Measurements from ENCODE around the gene SDS. TPM values are rescaled to one million over a fixed set of nuclear protein-coding genes. Genes with fewer than 3 reads are reported as not detected.

The SDS gene
- total RNA-seq, 1 experiment from 2014 or later = not detected

DNA sequence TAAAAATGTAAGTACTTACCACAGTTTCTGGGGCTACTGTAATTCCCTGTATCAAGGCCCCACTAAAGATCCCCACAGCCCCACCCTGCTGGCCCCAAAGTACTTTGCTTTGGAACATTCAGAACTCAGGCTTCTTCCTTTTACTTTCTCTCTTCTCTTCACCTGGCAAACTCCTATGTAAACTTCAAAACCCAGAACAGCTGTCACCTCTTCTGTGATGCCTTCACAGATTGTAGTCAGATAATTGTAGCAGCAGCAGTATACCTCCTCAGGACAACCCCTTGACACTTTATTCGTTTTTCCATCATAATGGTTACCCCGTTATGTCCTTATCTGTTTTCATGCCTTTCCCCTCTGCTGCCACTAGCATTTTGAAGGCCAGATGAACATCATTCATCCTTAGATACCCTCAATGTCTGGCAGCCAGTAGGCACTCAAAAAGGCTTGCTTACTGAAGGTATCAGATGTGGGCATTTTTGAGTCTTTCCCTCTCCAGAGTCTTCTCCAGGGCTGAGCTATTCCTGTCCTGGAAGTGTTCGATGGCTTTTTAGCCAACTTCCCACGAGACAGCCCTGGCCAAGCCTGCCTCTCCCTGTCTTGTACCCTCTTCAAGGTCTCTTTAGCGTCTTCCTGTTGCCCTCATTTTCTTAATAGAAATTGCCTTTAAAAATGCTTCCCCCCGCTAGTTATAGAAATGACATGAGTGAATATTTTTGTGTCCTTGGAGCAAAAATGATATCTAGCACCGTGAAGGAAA, 37.9 kb downstream of the SDS start (continued):
- TF ChIP-seq, protein P1, sequence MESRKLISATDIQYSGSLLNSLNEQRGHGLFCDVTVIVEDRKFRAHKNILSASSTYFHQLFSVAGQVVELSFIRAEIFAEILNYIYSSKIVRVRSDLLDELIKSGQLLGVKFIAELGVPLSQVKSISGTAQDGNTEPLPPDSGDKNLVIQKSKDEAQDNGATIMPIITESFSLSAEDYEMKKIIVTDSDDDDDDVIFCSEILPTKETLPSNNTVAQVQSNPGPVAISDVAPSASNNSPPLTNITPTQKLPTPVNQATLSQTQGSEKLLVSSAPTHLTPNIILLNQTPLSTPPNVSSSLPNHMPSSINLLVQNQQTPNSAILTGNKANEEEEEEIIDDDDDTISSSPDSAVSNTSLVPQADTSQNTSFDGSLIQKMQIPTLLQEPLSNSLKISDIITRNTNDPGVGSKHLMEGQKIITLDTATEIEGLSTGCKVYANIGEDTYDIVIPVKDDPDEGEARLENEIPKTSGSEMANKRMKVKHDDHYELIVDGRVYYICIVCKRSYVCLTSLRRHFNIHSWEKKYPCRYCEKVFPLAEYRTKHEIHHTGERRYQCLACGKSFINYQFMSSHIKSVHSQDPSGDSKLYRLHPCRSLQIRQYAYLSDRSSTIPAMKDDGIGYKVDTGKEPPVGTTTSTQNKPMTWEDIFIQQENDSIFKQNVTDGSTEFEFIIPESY (IDR thresholded peaks at IDR 0.05; ENCODE audit: extremely low read depth, insufficient replicate concordance, low read length) = no peak

DNA sequence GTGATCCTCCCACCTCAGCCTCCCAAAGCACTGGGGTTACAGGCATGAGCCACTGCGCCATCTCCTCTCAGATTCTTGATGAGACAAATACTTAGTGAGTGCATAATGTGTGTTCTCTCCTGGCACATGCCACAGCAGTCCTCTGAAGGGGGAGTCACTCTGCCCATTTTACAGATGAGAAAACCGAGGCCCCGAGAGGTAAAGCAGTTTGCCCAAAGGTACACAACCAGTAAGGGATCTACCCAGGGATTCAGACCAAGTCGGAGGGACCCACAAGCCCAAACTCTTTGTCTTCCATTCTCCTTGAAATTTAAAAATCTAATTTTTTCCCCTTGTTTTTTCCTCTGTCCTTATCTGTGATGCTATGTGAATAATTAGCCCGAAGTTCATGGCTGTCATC, 39.0 kb downstream of the SDS start:
- POLR2A ChIA-PET = no interaction called here
- peaks cover 1 to 6% of the 10 kb centered on the region in 2 experiments; a peak in 2 of 4 replicates for H3K4me1 ChIP-seq (ENCODE audit: control insufficient read depth in 1 of 2, insufficient read depth in 2 of 2, low read length in 2 of 2)
- H3K9me2 ChIP-seq (ENCODE audit: insufficient read depth) = no peaks in the 10 kb centered on the region
- DNase-seq (ENCODE audit: low read depth, low spot score) = no peak
- CTCF ChIA-PET = interaction anchor here (0.6 kb wide), 1 partner anchor 390 kb away, joined by 3 read pairs; no protein-coding TSS in a partner anchor
- H3K4me3 ChIP-seq (replicated peaks in 1 of 2; ENCODE audit: low read depth in 1 of 2, low read length in 2 of 2) = no peak overlapping the region
- no peak overlapping the region for H3K27ac ChIP-seq (ENCODE audit: low read depth, low read length)
- BruUV-seq (replicated peaks) = no TSS peak
- no peak overlapping the region for H3K9ac ChIP-seq (ENCODE audit: low read length)
- RAD21 ChIA-PET (ENCODE audit: low non-redundant PET in 1 of 2, low total read pairs in 2 of 2, uncharacterized antibody in 2 of 2, unreplicated experiment in 2 of 2) = no interaction called here
- no peak for ATAC-seq
- intact Hi-C loops (cut with micrococcal nuclease) = no loop called here
- H3K79me2 ChIP-seq (ENCODE audit: insufficient read depth, low read length) = peaks cover 13% of the 10 kb centered on the region
- H3K9me3 ChIP-seq (ENCODE audit: control insufficient read depth in 1 of 2, insufficient read depth in 1 of 2, low read depth in 1 of 2, low read length in 2 of 2) = no peaks in the 10 kb centered on the region
- H3K36me3 ChIP-seq (ENCODE audit: control insufficient read depth in 1 of 2, insufficient read depth in 2 of 2, low read length in 2 of 2) = no peaks in the 10 kb centered on the region; a peak in 1 of 4 replicates
- H3K27me3 ChIP-seq (ENCODE audit: insufficient read depth, low read length) = no peaks in the 10 kb centered on the region
- no peak overlapping the region for H2AFZ ChIP-seq (ENCODE audit: low read depth, low read length, poor library complexity, severe bottlenecking)
- H4K20me1 ChIP-seq (ENCODE audit: insufficient read depth) = no peaks in the 10 kb centered on the region
- H3K4me2 ChIP-seq (ENCODE audit: low read length) = no peak overlapping the region
- TF ChIP-seq, protein P2, sequence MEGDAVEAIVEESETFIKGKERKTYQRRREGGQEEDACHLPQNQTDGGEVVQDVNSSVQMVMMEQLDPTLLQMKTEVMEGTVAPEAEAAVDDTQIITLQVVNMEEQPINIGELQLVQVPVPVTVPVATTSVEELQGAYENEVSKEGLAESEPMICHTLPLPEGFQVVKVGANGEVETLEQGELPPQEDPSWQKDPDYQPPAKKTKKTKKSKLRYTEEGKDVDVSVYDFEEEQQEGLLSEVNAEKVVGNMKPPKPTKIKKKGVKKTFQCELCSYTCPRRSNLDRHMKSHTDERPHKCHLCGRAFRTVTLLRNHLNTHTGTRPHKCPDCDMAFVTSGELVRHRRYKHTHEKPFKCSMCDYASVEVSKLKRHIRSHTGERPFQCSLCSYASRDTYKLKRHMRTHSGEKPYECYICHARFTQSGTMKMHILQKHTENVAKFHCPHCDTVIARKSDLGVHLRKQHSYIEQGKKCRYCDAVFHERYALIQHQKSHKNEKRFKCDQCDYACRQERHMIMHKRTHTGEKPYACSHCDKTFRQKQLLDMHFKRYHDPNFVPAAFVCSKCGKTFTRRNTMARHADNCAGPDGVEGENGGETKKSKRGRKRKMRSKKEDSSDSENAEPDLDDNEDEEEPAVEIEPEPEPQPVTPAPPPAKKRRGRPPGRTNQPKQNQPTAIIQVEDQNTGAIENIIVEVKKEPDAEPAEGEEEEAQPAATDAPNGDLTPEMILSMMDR (IDR thresholded peaks at IDR 0.05 in 2 of 3, conservative IDR thresholded peaks at IDR 0.05 in 1 of 3; ENCODE audit: borderline replicate concordance in 1 of 3, insufficient read depth in 1 of 3, low read depth in 2 of 3, low read length in 2 of 3) = no peak
- no peak for TF ChIP-seq SRF (IDR thresholded peaks at IDR 0.05; ENCODE audit: low read depth)
- no peak for TF ChIP-seq CEBPB (IDR thresholded peaks at IDR 0.05; ENCODE audit: low read depth)
- TF ChIP-seq EZH2 (IDR thresholded peaks at IDR 0.05) = no peak
- TF ChIP-seq, protein P1 (IDR thresholded peaks at IDR 0.05; ENCODE audit: extremely low read depth, insufficient replicate concordance, low read length) = no peak
- TF ChIP-seq, protein P3, sequence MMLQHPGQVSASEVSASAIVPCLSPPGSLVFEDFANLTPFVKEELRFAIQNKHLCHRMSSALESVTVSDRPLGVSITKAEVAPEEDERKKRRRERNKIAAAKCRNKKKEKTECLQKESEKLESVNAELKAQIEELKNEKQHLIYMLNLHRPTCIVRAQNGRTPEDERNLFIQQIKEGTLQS (IDR thresholded peaks at IDR 0.05) = no peak
- TF ChIP-seq, protein P4, sequence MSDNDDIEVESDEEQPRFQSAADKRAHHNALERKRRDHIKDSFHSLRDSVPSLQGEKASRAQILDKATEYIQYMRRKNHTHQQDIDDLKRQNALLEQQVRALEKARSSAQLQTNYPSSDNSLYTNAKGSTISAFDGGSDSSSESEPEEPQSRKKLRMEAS (IDR thresholded peaks at IDR 0.05) = no peak
- no peak for TF ChIP-seq RAD21 (IDR thresholded peaks at IDR 0.05; ENCODE audit: low read depth)
- no peak for TF ChIP-seq ELF1 (IDR thresholded peaks at IDR 0.05; ENCODE audit: borderline replicate concordance, low read depth)
- no peak for TF ChIP-seq JUND (IDR thresholded peaks at IDR 0.05)
- TF ChIP-seq SIN3A (IDR thresholded peaks at IDR 0.05; ENCODE audit: low read depth) = no peak
- TF ChIP-seq ZFX (IDR thresholded peaks at IDR 0.05) = no peak
- no peak for TF ChIP-seq POLR2A (IDR thresholded peaks at IDR 0.05; ENCODE audit: borderline replicate concordance, extremely low read depth, insufficient read depth, insufficient read length)
- TF ChIP-seq, protein P5, sequence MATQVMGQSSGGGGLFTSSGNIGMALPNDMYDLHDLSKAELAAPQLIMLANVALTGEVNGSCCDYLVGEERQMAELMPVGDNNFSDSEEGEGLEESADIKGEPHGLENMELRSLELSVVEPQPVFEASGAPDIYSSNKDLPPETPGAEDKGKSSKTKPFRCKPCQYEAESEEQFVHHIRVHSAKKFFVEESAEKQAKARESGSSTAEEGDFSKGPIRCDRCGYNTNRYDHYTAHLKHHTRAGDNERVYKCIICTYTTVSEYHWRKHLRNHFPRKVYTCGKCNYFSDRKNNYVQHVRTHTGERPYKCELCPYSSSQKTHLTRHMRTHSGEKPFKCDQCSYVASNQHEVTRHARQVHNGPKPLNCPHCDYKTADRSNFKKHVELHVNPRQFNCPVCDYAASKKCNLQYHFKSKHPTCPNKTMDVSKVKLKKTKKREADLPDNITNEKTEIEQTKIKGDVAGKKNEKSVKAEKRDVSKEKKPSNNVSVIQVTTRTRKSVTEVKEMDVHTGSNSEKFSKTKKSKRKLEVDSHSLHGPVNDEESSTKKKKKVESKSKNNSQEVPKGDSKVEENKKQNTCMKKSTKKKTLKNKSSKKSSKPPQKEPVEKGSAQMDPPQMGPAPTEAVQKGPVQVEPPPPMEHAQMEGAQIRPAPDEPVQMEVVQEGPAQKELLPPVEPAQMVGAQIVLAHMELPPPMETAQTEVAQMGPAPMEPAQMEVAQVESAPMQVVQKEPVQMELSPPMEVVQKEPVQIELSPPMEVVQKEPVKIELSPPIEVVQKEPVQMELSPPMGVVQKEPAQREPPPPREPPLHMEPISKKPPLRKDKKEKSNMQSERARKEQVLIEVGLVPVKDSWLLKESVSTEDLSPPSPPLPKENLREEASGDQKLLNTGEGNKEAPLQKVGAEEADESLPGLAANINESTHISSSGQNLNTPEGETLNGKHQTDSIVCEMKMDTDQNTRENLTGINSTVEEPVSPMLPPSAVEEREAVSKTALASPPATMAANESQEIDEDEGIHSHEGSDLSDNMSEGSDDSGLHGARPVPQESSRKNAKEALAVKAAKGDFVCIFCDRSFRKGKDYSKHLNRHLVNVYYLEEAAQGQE (IDR thresholded peaks at IDR 0.05; ENCODE audit: low read depth) = no peak

Data from HCT116 (cell line).